Activated CD4-positive, alpha-beta T cell treated with anti-CD3 and anti-CD28 coated beads, Interleukin-2, amount 10 ng/mL, durations not matched to agents 24 days and 14 days (primary cell): ENCODE results near the gene CHM. TPM values are rescaled to one million over a fixed set of nuclear protein-coding genes. Genes with fewer than 3 reads are reported as not detected.
A peak's percentile ranks its signal among the peaks of the same experiment; 100 is the strongest.
"Not testable (repeated sequence)": the region's sequence is repeated elsewhere in the genome, so short reads cannot be mapped to it uniquely, and the experiment has no call there.

Source experiments
- DNase-seq: peaks from one replicate; pipeline ENCODE4 v3.0.0; 2022
- H3K27ac Mint-ChIP-seq: one replicate; pipeline ENCODE4 v1.8.0; 2022; ENCODE audit warnings: mild to moderate bottlenecking, mixed read lengths
- H3K27me3 Mint-ChIP-seq: one replicate; pipeline ENCODE4 v1.8.0; 2022; ENCODE audit warnings: mixed read lengths
- H3K36me3 Mint-ChIP-seq: one replicate; pipeline ENCODE4 v1.8.0; 2022; ENCODE audit warnings: low read depth, mild to moderate bottlenecking, mixed read lengths
- H3K4me1 Mint-ChIP-seq: one replicate; pipeline ENCODE4 v1.8.0; 2021; ENCODE audit warnings: mixed read lengths
- H3K4me3 Mint-ChIP-seq: one replicate; pipeline ENCODE4 v1.8.0; 2022; ENCODE audit warnings: mild to moderate bottlenecking, moderate library complexity, mixed read lengths
- H3K9me3 Mint-ChIP-seq: one replicate; pipeline ENCODE4 v1.8.0; 2021; ENCODE audit warnings: mixed read lengths
- intact Hi-C: fragments of 100-400 bp; cut with micrococcal nuclease; formaldehyde crosslinking; loops from one replicate; pipeline ENCODE4 v1.15.1; 2023
- total RNA-seq: library from RNA; stranded (reverse); gene quantifications from 2 replicates; pipeline ENCODE4 v1.2.3, GENCODE V29; 2022

Gene CHM
- 13.6 and 16.7 TPM in 2 replicates for total RNA-seq

- Mint-ChIP-seq H3K27me3 (no peaks in the 10 kb centered on the region), H3K9me3 (no peaks in the 10 kb centered on the region), H3K36me3 (peaks cover 4% of the 10 kb centered on the region), H3K27ac (peak within 1 kb of the TSS; percentile 37), H3K4me1 (no peaks in the 10 kb centered on the region), H3K4me3 (no peak within 1 kb of the TSS)
- DNase-seq: peak; percentile 89
- intact Hi-C loops: loop anchor here (10.0 kb wide), 1 partner anchor 173 kb away; no protein-coding TSS in a partner anchor
Measured at GRCh38 chrX:86047174-86047935, at the start of gene CHM. CHM (minus strand) TSS chrX:86047558; CDS start chrX:86047532, 26 bp downstream.

- Mint-ChIP-seq H3K9me3 (no peaks in the 10 kb centered on the region), H3K4me1 (no peaks in the 10 kb centered on the region), H3K27ac (no peak overlapping the region), H3K27me3 (no peaks in the 10 kb centered on the region), H3K4me3 (no peak overlapping the region), H3K36me3 (no peaks in the 10 kb centered on the region)
- intact Hi-C loops: no loop called here
- DNase-seq: no peak
Measured at GRCh38 chrX:86078650-86079049, 31.3 kb upstream of the CHM start.

- no peaks in the 10 kb centered on the region for H3K27me3 Mint-ChIP-seq
- no peak overlapping the region for H3K27ac Mint-ChIP-seq
- no peak overlapping the region for H3K4me3 Mint-ChIP-seq
- intact Hi-C loops: no loop called here
- H3K36me3 Mint-ChIP-seq: no peaks in the 10 kb centered on the region
- no peak for DNase-seq
- no peaks in the 10 kb centered on the region for H3K4me1 Mint-ChIP-seq
- no peaks in the 10 kb centered on the region for H3K9me3 Mint-ChIP-seq
Measured at GRCh38 chrX:86066998-86067397, 19.6 kb upstream of the CHM start.

DNA sequence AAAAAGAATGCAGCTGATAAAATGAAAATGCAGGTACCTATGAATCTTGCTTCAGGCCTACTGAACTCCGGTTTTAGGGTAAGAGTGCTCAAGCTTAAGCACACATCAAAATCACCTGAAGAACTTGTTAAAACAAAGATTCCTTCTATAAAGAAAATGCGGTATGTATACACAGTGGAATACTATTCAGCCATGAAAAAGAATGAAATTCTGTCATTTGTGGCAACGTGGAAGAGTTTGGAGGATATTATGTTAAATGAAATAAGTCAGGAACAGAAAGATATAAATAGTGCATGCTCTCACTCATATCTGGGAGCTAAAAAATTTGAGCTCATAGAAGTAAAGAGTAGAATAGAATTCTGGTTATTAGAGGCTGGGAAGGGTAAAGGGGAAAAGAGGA, 14.0 kb upstream of the CHM start:
- intact Hi-C loops: no loop called here
- Mint-ChIP-seq H3K36me3 (no peaks in the 10 kb centered on the region), H3K27me3 (peaks cover 2% of the 10 kb centered on the region), H3K27ac (no peak overlapping the region), H3K4me3 (no peak overlapping the region), H3K4me1 (no peaks in the 10 kb centered on the region), H3K9me3 (no peaks in the 10 kb centered on the region)
- DNase-seq: no peak

- intact Hi-C loops: no loop called here
- Mint-ChIP-seq H3K4me1 (no peaks in the 10 kb centered on the region), H3K9me3 (no peaks in the 10 kb centered on the region), H3K27ac (no peak overlapping the region), H3K36me3 (no peaks in the 10 kb centered on the region), H3K27me3 (no peaks in the 10 kb centered on the region), H3K4me3 (no peak overlapping the region)
- DNase-seq: no peak
Measured at GRCh38 chrX:86051741-86052140, 4.4 kb upstream of the CHM start.

- Mint-ChIP-seq H3K36me3 (peaks cover 4% of the 10 kb centered on the region), H3K4me3 (no peak overlapping the region), H3K4me1 (no peaks in the 10 kb centered on the region), H3K9me3 (no peaks in the 10 kb centered on the region), H3K27ac (peak overlapping the region; percentile 37), H3K27me3 (no peaks in the 10 kb centered on the region)
- DNase-seq: no peak
- intact Hi-C loops: loop anchor here (10.0 kb wide), 1 partner anchor 173 kb away; no protein-coding TSS in a partner anchor
Measured at GRCh38 chrX:86047936-86048280, 550 bp upstream of the CHM start.

DNA sequence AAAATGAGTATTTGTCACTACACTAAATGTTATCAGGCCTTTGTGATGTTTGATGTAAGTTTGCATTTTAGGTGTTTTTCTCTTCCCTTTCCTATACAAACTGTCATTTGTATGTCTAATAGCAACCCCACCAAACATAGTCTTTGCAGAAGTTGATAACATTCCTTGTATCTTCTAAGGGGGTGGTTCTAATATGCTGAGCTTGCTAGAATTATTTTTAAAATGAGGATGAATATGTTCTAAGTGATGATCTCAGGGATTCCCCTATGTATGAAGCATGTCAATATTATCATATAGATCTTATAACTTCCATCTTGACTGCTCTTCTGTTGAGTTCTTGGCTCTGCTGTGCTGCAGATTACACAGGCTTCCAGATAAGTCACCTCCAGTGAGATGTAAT, 3.1 kb downstream of the CHM start:
- Mint-ChIP-seq H3K27me3 (no peaks in the 10 kb centered on the region), H3K4me3 (no peak overlapping the region), H3K27ac (no peak overlapping the region), H3K4me1 (no peaks in the 10 kb centered on the region), H3K36me3 (peaks cover 7% of the 10 kb centered on the region), H3K9me3 (no peaks in the 10 kb centered on the region)
- DNase-seq: no peak
- intact Hi-C loops: loop anchor here (10.0 kb wide), 1 partner anchor 169 kb away; no protein-coding TSS in a partner anchor

- Mint-ChIP-seq H3K36me3 (peaks cover 12% of the 10 kb centered on the region), H3K9me3 (no peaks in the 10 kb centered on the region), H3K27ac (no peak overlapping the region), H3K4me3 (no peak overlapping the region), H3K27me3 (no peaks in the 10 kb centered on the region), H3K4me1 (peaks cover 5% of the 10 kb centered on the region)
- DNase-seq: no peak
- intact Hi-C loops: loop anchor here (10.0 kb wide), 1 partner anchor 165 kb away; no protein-coding TSS in a partner anchor
Measured at GRCh38 chrX:86039625-86040568, 7.5 kb downstream of the CHM start.

DNA sequence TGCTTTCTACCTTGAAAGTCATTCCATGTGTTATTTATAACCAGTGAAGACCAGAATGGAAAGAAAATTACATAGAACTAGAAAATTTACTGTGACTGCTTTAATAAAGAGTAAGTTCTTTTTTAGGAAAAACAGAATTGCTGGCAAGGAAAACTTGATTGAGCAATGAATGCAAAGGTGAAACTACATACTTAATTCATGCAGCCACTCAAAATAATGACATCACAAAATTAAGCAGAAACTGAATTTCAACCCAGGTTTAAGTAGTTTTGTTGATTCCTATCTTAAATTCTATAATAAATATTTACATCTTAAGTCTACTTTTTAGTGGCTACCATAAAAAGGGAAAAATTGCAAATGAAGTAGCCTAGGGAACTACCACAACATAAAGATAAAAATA, 14.0 kb downstream of the CHM start:
- DNase-seq: no peak
- intact Hi-C loops: no loop called here
- Mint-ChIP-seq H3K4me3 (no peak overlapping the region), H3K9me3 (no peaks in the 10 kb centered on the region), H3K4me1 (peaks cover 9% of the 10 kb centered on the region), H3K36me3 (peaks cover 12% of the 10 kb centered on the region), H3K27ac (no peak overlapping the region), H3K27me3 (no peaks in the 10 kb centered on the region)

DNA sequence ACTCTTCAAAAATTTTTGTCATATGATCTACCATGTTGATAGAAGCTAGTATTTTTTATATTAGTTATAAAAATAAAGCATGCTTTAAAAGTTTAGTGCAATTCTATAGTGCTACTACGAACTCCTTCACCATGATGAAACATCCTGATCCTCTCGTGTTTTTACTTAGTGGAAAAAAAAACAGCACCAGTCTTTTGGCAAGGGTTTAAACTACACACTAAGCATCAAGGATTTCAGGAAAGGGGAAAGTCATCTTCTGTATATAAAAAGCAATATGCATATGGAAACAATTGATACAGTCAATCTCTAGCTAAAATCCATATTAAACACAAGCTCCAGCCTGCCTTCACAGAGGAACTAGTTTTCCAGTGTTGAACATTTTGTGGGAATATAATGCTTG, 18.7 kb downstream of the CHM start:
- intact Hi-C loops: no loop called here
- no peak for DNase-seq
- Mint-ChIP-seq H3K27me3 (no peaks in the 10 kb centered on the region), H3K36me3 (peaks cover 3% of the 10 kb centered on the region), H3K9me3 (no peaks in the 10 kb centered on the region), H3K27ac (no peak overlapping the region), H3K4me3 (no peak overlapping the region), H3K4me1 (peaks cover 2% of the 10 kb centered on the region)

- no peak for DNase-seq
- intact Hi-C loops: no loop called here
Measured at GRCh38 chrX:86023811-86024210, 23.5 kb downstream of the CHM start.

GRCh38 chrX:86021652-86022289, 25.6 kb downstream of the CHM start:
- H3K9me3 Mint-ChIP-seq: no peaks in the 10 kb centered on the region
- no peak overlapping the region for H3K27ac Mint-ChIP-seq
- H3K27me3 Mint-ChIP-seq: no peaks in the 10 kb centered on the region
- H3K4me3 Mint-ChIP-seq: no peak overlapping the region
- no peak for DNase-seq
- peaks cover 4% of the 10 kb centered on the region for H3K4me1 Mint-ChIP-seq
- H3K36me3 Mint-ChIP-seq: peaks cover 18% of the 10 kb centered on the region
- intact Hi-C loops: no loop called here

More at GRCh38 chrX:86023811-86024210, 23.5 kb downstream of the CHM start:
- Mint-ChIP-seq H3K36me3 (peaks cover 10% of the 10 kb centered on the region), H3K4me1 (peaks cover 4% of the 10 kb centered on the region), H3K27me3 (no peaks in the 10 kb centered on the region), H3K4me3 (no peak overlapping the region), H3K9me3 (no peaks in the 10 kb centered on the region), H3K27ac (no peak overlapping the region)

GRCh38 chrX:86016139-86016538, 31.2 kb downstream of the CHM start:
- H3K4me1 Mint-ChIP-seq: peaks cover 8% of the 10 kb centered on the region
- DNase-seq: no peak
- H3K36me3 Mint-ChIP-seq: peaks cover 30% of the 10 kb centered on the region
- H3K4me3 Mint-ChIP-seq: no peak overlapping the region
- intact Hi-C loops: no loop called here
- H3K27ac Mint-ChIP-seq: no peak overlapping the region
- H3K9me3 Mint-ChIP-seq: peaks cover 5% of the 10 kb centered on the region
- no peaks in the 10 kb centered on the region for H3K27me3 Mint-ChIP-seq

- H3K4me3 Mint-ChIP-seq, H3K27me3 Mint-ChIP-seq, H3K4me1 Mint-ChIP-seq, H3K9me3 Mint-ChIP-seq, DNase-seq, intact Hi-C loops: not testable (repeated sequence)
- Mint-ChIP-seq H3K27ac (peak overlapping the region; percentile 57), H3K36me3 (peaks cover 28% of the 10 kb centered on the region)
Measured at GRCh38 chrX:86014959-86015358, 32.4 kb downstream of the CHM start.
